Activated CD8-positive, alpha-beta T cell treated with anti-CD3 and anti-CD28 coated beads for 36 hours (primary cell): Measurements from ENCODE around the gene TRIO. TPM values are rescaled to one million over a fixed set of nuclear protein-coding genes. Genes with fewer than 3 reads are reported as not detected.

ENCODE experiments used
- ATAC-seq: fragments of 200-7000 bp; cut with Tn5 transposase; one replicate; pipeline ENCODE4 v1.10.0; 2021; ENCODE audit warnings: mild to moderate bottlenecking, moderate library complexity
- CTCF ChIA-PET: fragments of 350-600 bp; sonication (Branson Sonifier 250); formaldehyde crosslinking; loops from one replicate; lab custom pipeline; 2021; ENCODE audit warnings: antibody characterized with exemption; lab: Charles Lee
- POLR2A ChIA-PET: fragments of 350-600 bp; sonication (Branson Sonifier 250); formaldehyde crosslinking; loops from one replicate; lab custom pipeline; 2021; ENCODE audit warnings: antibody characterized with exemption; lab: Charles Lee
- DNase-seq: peaks from one replicate; pipeline ENCODE4 v3.0.0-alpha.2; 2020
- H3K27ac Mint-ChIP-seq: one replicate; pipeline ENCODE4 v1.8.0; 2021; ENCODE audit warnings: mild to moderate bottlenecking, mixed read lengths
- H3K27me3 Mint-ChIP-seq: one replicate; pipeline ENCODE4 v1.8.0; 2021; ENCODE audit warnings: mixed read lengths
- H3K36me3 Mint-ChIP-seq: one replicate; pipeline ENCODE4 v1.8.0; 2021; ENCODE audit warnings: low read depth, mixed read lengths
- H3K4me1 Mint-ChIP-seq: one replicate; pipeline ENCODE4 v1.8.0; 2021; ENCODE audit warnings: low read depth, mixed read lengths
- H3K4me3 Mint-ChIP-seq: one replicate; pipeline ENCODE4 v1.8.0; 2021; ENCODE audit warnings: mild to moderate bottlenecking, moderate library complexity, mixed read lengths
- H3K9me3 Mint-ChIP-seq: one replicate; pipeline ENCODE4 v1.8.0; 2021; ENCODE audit warnings: mixed read lengths
- intact Hi-C: fragments of 100-400 bp; cut with micrococcal nuclease; formaldehyde crosslinking; loops from one replicate; pipeline ENCODE4 v1.10.0; 2022
- total RNA-seq, 2 experiments: library from RNA; stranded (reverse); gene quantifications; one replicate each; pipeline ENCODE4 v1.2.3, GENCODE V29; 2021
- TF ChIP-seq, protein P1 (sequence below): fragments of 200-600 bp; IDR thresholded peaks from one replicate; pipeline ENCODE4 v1.8.0; 2022; ENCODE audit warnings: antibody characterized with exemption, mild to moderate bottlenecking

Gene TRIO
- total RNA-seq, 2 experiments from 2014 or later: 11.4 to 11.5 TPM

DNA sequence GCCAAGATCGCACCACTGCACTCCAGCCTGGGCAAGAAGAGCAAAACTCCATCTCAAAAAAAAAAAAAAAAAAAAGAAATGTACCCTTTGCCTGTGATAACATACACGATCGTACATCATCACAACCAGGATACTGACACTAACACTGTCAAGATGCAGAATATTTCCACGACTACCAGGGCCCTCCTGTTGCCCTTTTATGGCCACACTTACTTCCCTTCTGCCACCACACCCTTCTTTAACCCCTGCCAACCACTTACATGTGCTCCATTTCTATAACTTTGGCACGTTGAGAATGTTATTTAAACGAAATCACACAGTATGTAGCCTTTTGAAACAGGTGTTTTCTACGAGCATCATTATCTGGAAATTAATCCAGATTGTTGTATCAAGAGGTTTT, 369.4 kb downstream of the TRIO start:
- Mint-ChIP-seq H3K4me1 (no peaks in the 10 kb centered on the region), H3K27ac (no peak overlapping the region), H3K36me3 (peaks cover 3% of the 10 kb centered on the region), H3K9me3 (peaks cover 5% of the 10 kb centered on the region), H3K27me3 (no peaks in the 10 kb centered on the region), H3K4me3 (no peak overlapping the region)
- DNase-seq (no peak), ATAC-seq (no peak)
- TF ChIP-seq, protein P1, sequence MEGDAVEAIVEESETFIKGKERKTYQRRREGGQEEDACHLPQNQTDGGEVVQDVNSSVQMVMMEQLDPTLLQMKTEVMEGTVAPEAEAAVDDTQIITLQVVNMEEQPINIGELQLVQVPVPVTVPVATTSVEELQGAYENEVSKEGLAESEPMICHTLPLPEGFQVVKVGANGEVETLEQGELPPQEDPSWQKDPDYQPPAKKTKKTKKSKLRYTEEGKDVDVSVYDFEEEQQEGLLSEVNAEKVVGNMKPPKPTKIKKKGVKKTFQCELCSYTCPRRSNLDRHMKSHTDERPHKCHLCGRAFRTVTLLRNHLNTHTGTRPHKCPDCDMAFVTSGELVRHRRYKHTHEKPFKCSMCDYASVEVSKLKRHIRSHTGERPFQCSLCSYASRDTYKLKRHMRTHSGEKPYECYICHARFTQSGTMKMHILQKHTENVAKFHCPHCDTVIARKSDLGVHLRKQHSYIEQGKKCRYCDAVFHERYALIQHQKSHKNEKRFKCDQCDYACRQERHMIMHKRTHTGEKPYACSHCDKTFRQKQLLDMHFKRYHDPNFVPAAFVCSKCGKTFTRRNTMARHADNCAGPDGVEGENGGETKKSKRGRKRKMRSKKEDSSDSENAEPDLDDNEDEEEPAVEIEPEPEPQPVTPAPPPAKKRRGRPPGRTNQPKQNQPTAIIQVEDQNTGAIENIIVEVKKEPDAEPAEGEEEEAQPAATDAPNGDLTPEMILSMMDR: no peak
- POLR2A ChIA-PET: no interaction called here
- intact Hi-C loops: no loop called here
- CTCF ChIA-PET: no interaction called here

DNA sequence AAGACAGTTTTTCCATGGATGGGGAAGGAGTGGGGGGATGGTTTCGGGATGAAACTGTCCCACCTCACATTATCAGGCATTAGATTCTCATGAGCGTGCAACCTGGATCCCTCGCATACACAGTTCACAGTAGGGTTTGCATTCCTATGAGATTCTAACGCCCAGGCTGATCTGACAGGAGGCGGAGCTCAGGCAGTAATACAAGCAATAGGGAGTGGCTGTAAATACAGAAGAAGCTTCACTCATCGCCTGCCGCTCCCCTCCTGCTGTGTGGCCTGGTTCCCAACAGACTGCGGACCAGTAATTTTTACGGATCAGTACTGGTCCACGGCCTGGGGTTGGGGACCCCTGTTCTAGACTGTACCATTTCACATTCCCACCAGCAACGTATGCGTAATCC, 370.1 kb downstream of the TRIO start:
- CTCF ChIA-PET: no interaction called here
- DNase-seq: no peak
- peaks cover 5% of the 10 kb centered on the region for H3K9me3 Mint-ChIP-seq
- ATAC-seq: no peak
- H3K27me3 Mint-ChIP-seq: no peaks in the 10 kb centered on the region
- no peaks in the 10 kb centered on the region for H3K4me1 Mint-ChIP-seq
- POLR2A ChIA-PET: no interaction called here
- intact Hi-C loops: no loop called here
- H3K4me3 Mint-ChIP-seq: no peak overlapping the region
- H3K27ac Mint-ChIP-seq: no peak overlapping the region
- TF ChIP-seq, protein P1: no peak
- H3K36me3 Mint-ChIP-seq: peaks cover 3% of the 10 kb centered on the region

DNA sequence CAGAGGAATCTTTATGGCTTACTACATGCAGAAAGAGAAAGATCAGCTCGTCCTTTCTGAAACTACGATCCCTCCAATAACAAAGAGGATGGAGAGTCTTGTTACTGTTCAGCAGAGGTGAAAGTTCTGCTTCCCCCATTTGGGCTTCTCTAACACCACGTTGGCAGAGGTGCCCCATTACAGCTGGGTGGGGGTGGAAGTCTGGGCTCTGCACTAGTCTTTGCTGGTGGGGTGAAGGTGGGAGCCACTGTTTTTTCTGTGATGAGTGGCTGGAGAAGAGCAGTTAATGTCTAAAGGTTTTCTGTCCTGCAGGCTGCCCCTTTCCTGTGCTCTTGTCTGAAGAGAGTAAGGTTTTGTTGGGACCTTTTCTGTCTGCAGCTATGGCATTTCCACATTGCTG, 373.8 kb downstream of the TRIO start:
- H3K36me3 Mint-ChIP-seq: peaks cover 3% of the 10 kb centered on the region
- H3K4me3 Mint-ChIP-seq: no peak overlapping the region
- ChIA-PET CTCF (no interaction called here), POLR2A (no interaction called here)
- no peaks in the 10 kb centered on the region for H3K27me3 Mint-ChIP-seq
- ATAC-seq: no peak
- no peak overlapping the region for H3K27ac Mint-ChIP-seq
- peaks cover 10% of the 10 kb centered on the region for H3K9me3 Mint-ChIP-seq
- TF ChIP-seq, protein P1: no peak
- intact Hi-C loops: no loop called here
- no peak for DNase-seq
- H3K4me1 Mint-ChIP-seq: no peaks in the 10 kb centered on the region

DNA sequence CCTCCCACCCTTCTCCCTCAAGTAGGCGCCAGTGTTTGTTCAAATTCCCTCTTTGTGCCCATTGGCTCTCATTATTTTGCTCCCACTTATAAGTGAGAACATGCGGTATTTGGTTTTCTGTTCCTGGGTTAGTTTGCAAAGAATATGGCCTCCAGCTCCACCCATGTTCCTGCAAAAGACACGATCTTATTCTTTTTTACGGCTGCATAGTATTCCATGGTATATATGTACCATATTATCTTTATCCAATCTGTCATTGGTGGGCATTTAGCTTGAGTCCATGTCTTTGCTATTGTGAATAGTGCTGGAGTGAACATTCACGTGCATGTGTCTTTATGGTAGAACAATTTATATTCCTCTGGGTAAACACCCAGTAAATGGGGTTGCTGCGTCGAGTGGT, 375.5 kb downstream of the TRIO start:
- Mint-ChIP-seq H3K36me3 (peaks cover 3% of the 10 kb centered on the region), H3K4me3 (no peak overlapping the region), H3K27me3 (no peaks in the 10 kb centered on the region), H3K27ac (no peak overlapping the region), H3K4me1 (no peaks in the 10 kb centered on the region), H3K9me3 (peaks cover 10% of the 10 kb centered on the region)
- CTCF ChIA-PET: no interaction called here
- intact Hi-C loops: no loop called here
- TF ChIP-seq, protein P1: no peak
- DNase-seq (no peak), ATAC-seq (no peak)
- POLR2A ChIA-PET: no interaction called here

DNA sequence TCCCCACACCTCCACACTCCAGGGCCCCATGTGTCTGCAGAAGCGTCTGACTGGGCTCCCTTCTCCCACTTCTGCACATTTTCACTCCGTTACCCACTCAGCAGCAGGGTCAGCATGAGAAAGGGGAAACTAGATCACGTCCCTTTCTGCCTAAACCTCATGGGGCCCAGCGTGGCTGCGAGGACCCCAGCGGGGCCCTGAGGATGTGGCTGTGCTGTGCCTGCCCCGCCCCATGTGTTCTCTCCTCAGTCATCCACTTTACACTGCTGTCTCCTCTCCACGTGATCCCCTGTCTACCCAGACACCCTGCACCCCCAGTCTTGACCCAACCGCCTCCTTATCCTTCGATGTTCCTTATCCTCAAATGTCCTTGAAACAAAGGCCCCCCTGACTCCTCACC, 378.6 kb downstream of the TRIO start:
- TF ChIP-seq, protein P1: no peak
- H3K4me1 Mint-ChIP-seq: no peaks in the 10 kb centered on the region
- H3K27me3 Mint-ChIP-seq: no peaks in the 10 kb centered on the region
- H3K4me3 Mint-ChIP-seq: no peak overlapping the region
- POLR2A ChIA-PET: no interaction called here
- ATAC-seq (no peak), DNase-seq (no peak)
- no peak overlapping the region for H3K27ac Mint-ChIP-seq
- intact Hi-C loops: no loop called here
- CTCF ChIA-PET: no interaction called here
- H3K9me3 Mint-ChIP-seq: peaks cover 4% of the 10 kb centered on the region
- no peaks in the 10 kb centered on the region for H3K36me3 Mint-ChIP-seq
